CD4-positive, alpha-beta T cell treated with Interferon alpha-2 for 1 hour (primary cell): ENCODE measurements around the gene LINC01488.

ENCODE experiments used
- DNase-seq, 2 donors: peaks; one replicate each; pipeline ENCODE4 v3.0.0-alpha.2; 2020 to 2022

Gene LINC01488

DNA sequence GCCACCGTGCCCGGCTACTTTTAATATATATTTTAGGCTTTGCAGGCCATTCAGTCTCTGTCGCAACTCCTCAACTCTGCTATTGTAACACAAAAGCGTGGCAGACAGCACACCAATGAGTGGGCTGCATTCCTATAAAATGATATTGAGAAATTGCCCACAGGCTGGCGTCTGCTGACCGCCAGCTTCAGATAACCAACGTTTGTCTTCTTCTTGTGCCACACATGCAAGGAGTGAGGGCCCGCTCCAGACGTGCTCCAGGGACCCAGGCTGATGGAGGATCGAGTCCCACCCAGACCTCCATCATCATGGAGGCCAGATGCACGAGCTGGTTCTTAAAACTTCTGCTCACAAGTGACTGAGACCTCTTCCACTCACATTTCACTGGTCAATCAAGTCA lies 35.4 kb upstream of the LINC01488 start:
- no peak for DNase-seq

DNA sequence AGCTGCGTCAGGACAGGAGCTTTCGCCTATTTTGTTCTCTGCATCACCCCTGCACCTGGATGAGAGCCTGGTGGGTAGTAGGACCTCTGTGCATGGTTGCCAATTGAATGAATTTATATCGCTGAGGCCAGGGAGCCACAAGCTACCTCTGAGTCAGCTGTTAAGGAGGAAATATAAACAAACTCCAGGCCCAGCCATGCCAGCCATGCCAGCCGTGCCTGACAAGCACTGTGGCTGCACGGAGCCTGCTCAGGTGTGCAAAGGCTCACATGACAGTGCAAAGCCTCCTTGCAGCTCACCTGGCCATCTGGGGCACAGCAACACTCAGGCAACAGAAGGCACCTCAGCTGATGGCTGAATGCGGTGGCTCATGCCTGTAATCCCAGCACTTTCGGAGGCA lies 33.7 kb upstream of the LINC01488 start:
- no peak for DNase-seq

DNA sequence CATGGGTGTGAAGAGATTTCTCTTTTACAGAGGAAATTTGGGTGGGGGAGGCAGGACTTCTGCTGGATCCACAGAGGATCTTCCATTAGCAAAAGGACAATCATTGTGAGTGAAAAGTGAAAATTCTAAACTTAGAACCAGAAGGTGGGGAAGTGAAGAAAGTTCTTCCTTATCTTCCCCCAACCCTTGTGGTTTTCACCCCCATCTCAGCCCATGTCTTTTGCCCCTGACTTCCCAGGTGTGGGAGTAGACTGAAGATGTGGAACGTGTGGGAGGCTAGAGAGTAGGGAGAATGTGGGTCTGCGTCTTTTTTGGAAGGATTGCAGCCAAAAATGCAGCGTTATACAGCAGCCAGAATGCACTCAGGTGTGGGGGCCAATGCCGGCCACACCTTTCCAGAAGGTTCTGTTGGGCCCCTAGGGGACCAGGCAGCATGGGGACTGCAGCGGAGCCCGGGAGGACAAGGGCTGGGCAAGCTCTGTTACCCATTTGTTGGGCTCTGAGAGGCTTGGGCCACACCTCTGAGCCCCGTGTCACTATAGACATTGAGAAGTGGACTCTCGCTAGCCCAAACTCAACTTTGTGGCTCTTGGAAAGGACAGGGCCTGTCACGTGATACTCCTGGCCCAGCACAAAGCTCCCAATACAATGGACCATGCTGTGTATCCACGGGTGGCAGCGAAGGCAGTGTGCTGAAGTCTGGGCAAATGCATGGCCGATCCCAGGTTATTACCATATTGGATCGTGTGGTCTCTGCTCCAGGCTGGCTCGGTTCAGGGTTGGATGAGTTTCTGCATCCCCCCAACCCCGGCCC lies 32.8 kb upstream of the LINC01488 start:
- no peak for DNase-seq

DNA sequence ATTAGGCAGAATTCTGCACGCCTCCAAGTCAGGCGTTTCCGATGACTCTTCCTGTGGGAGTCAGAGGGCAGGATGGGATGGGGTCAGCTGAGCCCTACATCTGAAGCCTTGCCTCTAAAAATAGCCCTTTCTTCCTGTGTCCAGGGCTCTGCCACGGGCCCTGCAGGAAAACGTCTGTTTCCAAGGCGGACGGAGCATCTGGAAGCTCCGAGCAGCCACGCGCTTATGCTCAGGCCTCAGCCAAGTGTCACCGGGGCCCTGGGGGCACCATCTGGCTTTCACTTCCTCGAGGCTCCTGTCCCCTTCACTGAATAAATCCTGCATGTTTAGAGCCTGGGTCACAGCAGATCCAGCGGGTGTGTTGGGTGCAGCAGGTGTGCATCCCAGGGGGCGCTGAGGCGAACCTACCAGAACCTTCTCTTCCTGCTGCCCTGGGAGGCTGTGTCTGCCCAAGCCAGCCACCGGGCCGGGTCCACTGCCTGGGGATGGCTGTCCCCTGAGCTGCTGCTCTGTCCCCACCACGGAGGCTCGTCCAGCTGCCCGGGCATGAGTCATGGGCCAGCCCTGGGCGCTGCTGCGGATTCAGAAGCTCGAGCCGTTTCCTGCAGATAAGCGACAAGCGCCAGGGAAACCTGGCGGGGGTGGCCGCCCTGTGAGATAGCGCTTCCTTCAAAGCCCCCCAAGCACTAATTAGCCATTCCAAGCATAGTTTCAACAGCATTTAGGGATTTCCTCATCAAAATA lies 32.0 kb upstream of the LINC01488 start:
- DNase-seq: no peak

DNA sequence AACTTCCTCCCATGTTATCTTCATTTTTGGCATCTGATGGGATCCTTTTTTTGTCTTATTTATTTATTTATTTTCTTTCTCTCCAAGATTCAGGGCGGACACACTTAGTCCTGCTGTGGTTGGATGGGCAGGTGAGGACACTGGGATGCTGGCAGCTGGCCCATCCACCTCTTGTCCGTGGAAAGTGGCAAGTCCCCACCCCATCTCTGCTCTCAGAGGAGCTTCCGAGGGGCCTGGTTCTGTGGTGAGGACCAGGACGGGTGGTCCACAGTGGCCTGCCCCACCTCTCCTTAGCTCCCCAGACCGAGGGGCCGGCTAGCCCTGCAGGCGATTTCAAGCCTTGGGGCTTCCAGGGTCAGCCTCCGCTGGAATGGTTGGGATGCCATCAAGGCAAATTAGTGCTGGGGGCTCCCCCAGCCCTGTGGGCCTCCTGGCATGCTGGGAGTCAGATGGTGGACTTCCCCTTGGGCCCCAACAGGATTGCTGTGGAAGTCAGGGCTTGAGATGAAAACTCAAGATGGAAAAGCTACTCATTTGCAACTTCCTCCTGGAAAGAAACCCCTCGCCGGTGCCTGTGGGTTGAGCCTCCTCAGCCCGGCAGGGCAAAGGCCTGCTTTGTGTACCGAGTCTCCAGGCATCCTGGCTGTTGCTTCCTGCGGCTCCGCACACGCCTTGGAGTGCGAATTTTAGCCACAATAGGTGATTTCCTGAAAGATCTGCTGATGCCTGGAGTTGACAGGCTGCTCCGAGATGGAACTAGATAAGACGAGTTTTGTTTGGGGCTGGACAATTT lies 31.2 kb upstream of the LINC01488 start:
- DNase-seq: no peak

DNA sequence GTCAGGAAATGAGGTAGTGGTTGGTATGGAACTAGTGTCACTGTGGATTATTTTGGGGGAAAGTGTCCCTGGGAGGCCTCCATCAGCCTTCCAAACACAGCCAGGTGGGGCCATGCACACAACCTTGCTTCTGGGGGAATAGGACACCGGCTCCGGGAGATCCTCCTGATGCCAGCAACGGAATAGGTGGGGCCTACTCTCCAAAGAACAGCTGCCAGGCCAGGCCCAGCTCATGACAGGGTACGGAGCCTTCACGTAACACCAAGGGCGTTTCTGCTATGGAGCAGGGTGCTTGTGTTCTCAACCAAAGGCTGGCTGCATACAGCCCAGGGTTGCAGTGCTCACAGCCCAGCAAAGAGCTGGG lies 30.6 kb upstream of the LINC01488 start:
- no peak for DNase-seq

DNA sequence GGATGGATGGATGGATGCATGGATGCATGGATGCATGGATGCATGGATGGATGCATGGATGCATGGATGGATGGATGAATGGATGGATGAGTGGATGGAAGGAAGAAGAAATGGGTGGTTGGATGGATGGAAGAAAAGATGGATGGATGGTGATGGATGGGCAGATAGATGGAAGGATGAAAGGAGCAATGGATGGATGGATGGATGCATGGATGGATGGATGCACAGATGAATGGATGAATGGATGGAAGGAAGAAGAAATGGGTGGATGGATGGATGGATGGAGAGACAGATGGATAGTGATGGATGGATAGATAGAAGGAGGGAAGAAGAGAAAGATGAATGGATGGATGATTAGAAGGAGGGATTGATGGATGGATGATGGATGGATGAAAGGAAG lies 30.2 kb upstream of the LINC01488 start:
- DNase-seq: no peak

DNA sequence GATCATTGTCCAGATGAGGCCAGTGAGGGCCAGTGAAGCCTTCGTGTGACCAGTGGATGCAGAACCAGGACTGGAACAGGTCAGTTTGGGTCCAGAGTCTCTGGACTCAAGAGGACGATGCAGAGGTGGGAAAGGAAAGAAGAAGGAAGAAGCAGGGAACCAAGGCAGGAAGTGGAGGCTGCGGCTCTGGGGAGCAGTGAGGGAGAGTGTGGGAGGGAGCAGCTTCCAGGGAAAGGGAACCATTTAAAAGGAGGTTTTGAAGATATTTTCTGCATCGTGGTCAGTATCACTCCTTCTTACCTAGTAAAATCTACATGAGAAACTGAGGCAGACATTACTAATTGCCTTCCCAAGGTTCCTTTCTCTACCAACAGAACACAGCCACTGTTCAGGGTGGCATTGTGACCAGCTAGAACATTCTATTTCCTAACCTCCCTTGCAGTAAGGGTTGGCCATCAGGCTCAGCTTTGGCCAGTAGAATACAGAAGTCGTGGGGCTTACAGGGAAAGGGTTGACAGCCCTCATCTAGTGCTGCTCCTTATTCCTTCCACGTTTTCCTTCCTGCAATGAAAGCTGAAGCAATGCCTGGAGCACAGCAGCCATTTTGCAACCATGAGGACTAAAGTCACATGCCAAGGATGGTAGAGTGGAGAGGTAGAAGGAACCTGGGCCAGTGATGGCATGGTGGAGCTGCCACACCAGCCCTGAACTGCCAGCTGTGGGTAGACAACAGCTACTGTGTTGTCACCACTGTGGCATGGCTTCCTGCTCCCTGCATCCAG lies 29.1 kb upstream of the LINC01488 start:
- no peak for DNase-seq

DNA sequence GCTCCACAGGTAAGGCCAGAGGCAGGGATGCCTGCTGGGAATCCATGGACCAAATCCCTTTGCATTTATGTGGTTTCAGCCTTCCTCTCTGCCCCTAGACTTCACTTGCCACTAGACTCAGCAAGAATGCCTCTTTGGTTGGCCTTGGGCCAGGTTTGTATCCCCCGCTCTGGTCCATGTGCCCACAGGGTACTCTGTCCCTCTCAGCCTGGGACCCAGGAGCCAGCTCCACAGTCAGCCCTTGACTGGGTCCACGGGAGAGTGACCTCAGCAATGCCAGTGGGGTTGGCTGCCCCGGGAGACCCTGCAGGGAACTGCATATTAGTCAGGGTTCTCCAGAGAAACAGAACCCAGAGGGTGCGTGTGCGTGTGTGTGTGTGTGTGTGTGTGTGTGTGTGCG lies 28.3 kb upstream of the LINC01488 start:
- DNase-seq: no peak

DNA sequence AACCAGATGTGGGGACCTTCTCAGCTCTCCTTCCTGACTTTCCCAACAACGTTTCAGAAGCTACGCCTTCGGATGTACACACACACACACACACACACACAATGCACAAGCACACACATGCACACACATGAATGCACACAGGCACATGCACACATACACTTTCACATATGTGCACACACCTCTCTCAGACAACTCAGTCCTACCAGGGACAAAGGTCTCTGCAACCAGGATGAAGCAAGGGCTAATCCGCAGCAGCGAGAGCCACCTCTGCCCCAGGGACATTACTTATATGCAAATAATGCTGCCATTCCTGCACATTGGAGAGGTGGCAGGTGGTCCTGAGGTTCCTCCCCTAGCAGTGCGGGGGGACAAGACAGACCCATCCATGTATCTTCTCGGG lies 27.4 kb upstream of the LINC01488 start:
- DNase-seq: no peak

DNA sequence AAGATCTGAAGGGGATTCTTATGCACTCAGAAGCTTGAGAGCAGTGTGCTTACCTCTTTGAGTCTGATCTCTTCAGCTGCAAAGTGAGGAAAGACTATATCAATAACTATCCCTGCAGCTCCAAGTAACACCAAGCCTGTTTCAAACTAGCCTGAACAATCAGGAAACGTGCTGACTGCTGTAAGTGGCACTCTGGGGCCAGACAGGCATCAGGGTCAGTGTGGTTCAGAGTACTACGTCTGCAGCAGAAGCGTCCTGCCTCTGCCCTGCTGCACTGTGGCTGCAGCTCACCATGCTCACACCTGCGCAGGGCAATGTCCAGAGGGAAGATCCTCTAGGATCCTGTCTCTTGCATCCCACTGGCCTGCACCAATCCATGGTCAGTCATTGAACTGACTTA lies 25.5 kb upstream of the LINC01488 start:
- no peak for DNase-seq

DNA sequence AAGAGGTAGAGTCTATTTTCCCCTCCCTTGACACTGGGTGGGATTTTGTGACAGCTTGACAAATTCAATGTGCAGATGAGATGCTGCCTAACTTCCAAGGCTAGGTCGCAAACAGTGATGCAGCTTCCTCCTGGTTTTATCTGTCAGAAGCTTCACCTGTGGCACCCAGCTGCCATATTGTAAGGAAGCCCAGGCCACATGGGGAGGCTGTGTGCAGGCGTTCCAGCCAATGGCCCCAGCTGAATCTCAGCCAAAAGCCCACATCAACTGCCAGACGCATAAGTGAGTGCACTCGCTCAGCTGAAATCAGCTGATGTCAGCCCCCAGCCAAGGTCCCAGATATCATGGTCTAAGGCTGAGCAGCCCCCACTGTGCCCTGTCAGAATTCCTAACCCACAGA lies 24.8 kb upstream of the LINC01488 start:
- no peak for DNase-seq

DNA sequence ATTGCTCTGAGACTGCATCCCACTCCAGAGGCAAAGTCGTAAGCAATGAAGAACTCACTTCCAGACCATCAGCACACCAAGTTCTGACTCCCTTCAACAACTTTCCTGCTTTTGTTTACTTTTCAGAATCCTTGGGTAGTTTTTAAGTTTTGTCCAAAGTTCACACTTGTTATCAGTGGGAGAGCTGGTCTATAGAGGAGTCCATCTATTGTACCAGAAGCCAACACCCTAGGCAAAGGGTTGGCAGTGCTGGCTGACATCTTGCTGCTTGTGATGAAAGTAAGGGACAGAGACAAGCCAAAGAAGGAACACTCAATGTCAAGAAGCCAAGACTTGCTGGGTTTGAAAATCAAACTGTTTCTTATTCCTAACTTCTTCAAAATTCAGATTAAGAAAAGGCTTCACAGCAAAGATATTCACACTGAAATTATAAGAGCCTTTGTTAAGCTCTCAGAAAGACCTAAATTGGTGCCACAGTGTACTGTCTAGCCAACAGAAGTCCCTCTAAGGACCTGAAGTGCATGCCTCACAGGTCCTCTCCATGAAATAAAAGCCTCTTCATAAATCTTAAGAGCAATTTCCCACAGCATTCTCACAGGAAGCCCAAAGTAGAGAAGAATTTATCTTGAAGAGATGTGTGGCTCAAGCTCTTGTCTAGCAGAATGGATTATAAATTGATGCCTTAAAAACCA lies 21.5 kb upstream of the LINC01488 start:
- no peak for DNase-seq

DNA sequence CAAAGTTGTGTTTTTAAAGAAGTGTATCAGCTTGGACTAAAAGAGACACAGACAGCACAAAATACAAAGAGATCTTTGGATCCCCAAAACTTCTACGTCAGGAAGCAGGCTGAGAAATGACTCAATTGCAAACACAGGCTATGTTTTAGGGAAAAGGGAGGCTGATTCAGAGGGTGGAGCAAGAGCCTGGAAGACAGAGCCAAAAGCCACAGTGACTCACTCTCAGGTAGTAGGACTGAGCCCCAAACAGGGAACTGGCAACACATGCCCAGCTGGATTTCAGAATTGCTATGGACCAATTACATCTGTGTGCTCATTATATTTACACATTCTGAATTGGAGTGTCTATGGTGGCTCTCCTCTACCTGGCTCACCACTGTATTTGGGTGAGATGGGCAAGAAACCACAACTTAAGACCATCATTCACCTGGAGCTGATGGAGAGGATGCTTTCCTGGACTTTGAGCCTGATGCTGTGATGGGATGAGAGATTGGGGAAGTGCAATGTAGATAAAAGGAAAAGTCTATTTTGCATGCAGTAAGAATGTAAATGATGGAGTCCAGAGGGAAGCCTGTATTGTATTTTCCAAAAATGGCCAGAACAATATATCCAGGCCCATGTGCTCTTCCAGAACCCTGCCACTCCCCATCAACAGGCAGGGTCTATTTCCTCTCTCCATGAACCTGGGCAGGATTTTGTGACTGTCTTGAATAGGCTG lies 20.8 kb upstream of the LINC01488 start:
- DNase-seq: no peak

DNA sequence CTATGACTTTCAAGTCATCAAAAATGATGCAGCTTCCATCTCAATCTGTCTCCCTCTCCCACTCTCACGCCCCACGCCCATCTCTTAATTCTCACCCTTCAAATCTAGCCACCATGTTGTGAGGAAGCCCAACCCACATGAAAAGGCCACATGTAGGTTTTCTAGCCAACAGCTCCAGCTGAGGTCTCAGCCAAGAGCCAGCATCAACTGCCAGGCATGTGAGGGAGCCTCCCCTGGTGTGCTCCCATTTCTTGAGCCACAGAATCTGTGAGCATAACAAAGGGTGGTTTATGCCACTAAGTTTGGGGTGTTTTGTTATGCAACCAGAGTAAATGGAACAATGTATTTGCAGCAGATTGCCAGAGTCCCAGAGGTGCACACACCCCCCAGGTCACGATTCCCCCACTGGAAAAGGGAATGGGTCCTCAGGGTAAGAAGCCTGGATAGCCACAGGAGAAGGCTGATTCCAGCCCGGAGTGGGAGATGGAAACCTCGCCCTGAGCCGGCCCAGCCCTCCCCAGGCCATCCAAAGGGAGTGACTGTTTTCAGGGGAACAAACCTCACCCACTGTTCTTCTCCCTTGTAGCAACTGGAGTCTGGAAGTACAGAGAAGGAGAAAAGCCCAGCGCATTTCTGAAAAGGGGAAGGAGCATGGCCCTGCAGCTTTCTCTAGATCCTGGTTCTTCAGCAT lies 20.0 kb upstream of the LINC01488 start:
- DNase-seq: no peak

DNA sequence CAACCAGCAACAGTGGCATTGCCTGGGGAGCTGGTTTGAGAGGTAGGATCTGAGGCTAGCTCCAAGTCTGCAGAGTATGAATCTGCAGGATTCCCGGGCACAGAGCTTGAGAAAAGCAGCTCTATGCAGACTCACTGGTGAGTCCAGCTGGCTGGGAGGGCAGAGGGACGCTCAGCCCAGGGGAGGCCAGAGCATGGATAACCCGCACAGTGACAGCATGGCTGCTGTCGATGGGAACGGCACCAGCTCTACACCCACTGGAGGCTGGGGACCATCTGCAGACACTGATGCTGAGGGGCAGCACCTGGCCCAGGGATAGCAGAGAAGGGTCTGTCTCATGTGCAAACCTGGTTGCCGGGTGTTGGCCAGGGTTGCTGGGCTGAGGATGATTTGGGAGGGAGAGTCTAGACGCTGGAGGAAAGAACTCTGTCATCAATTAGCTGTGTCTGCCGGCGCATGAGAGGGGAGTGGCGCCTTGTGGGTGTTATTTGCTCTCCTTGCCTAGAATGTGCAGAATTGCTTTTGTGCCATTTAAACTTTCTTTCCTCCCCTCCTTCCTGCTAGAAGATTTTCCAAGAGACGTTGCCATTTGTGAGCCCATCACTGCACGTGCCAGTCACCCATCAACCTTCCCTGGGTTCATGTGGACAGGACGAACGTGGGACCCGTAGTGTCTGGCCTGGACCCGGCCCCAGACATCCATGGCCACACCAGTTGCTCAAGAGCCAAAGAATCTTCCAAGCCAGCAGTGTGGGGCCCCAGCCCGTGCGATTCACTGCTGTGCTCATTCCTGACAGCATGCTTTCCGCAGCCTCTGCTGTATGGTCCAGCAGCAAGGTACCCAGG lies 19.1 kb upstream of the LINC01488 start:
- DNase-seq: no peak

DNA sequence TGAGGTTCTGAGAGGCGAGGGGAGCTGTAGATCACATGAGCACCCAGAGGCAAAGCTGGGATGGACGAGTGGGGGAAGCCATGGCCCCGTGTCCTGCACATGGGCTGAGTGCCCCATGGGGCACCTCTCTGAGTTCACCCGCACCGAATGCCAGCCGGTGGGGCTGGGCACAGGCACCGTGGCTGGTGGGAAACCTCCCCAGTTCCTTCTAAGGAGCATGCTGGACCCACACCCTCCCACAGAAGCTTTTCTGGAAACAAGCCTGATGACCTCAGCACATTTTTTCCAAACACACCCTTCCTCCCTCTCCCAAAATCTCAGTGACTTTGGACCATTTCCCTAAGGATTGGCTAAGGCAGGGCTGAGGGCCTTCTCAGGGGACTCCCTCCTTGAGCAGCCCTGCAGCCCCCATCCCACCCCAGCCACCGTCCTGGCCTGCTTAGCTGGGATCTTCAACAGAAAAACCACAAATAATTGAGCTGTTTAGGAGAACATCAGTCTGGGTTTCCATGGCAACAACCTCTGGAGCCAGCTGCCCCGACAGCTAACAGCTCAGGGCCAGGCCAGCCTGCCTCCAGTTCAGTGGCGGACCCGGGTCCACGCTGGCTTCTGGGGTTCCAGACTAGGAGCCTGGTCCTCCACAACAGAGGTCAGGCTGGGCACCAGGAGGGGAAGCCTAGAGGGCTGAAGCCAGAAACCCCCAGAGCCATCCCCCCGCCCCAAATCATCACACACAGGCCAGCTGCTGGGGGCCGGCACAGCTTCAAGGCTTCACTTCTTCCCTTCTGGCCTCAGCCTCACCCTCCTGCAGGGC lies 18.1 kb upstream of the LINC01488 start:
- DNase-seq: no peak

DNA sequence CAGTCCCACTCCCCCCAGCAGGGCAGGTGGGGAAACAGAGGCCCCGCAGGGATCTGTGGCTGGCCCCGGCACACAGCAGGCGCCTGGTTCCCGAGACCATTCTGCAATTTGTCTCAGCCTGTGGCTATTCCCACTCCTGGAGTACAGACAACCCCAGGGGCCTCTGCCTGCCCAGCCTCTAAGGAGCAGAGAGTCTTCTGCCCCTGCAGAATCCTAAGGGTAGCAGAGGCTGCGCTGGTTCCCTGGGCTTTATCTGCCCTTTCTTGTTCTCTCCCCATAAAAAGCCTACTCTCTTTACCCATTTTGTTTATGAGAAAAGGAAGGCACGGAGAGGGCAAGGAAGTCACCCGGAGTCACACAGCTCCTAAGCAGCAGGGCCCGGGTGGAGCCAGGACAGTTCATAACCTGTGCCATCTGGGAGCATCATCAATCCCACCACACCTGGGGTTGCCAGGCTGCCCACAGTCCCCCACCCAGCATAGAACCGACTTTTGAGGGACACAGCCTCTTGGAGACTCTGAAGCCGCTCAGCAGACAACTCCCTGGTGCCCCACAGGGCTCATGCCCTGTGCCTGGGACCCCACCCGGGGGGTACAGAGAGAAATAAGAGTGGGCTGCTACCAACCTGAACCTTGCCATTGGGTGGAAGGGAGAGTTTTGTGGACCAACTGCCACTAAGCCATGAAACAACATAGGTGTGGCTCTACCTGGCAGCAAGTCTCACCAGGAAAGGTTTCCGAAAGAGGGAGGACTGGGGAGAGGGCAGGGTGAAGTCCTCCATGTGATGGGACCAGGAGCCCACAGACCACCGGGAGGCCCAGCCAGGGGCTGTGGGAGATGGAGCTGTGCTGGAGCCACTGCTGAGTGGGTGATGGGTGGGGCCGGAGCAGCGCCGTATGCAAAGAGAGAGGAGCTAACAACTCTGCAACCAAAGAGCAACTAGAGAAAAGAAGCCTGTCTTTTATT lies 17.2 kb upstream of the LINC01488 start:
- DNase-seq: no peak
